ENCODE measurements around the gene MAP3K9. TPM values are rescaled to one million over a fixed set of nuclear protein-coding genes. Genes with fewer than 3 reads are reported as not detected.

Gene MAP3K9
- total and polyA plus RNA-seq, 9 of the 15 experiments (the other 6 are each of a cell fraction or from before 2014, with no cell fraction given), result 0.03 to 0.60 (median 0.36) TPM

- H3K4me1 ChIP-seq (replicated peaks in 1 of 2; ENCODE audit: control insufficient read depth in 2 of 2, insufficient read depth in 2 of 2, low read length in 2 of 2), result no peaks in the 10 kb centered on the region
- intact Hi-C loops (cut with micrococcal nuclease), result no loop called here
- H2AFZ ChIP-seq (ENCODE audit: low read depth, low read length), result no peak overlapping the region
- in situ Hi-C loops (cut with MboI), result no loop called here
- H3K9me1 ChIP-seq (ENCODE audit: control insufficient read depth, insufficient read depth, low read length), result no peaks in the 10 kb centered on the region
- H3K9me3 ChIP-seq (replicated peaks; ENCODE audit: control insufficient read depth, insufficient read depth, low read depth, low read length), result no peaks in the 10 kb centered on the region
- TF ChIP-seq UBTF (IDR thresholded peaks at IDR 0.05; ENCODE audit: borderline replicate concordance in 1 of 2, low read depth in 2 of 2, low read length in 2 of 2) (no peak), NELFE (IDR thresholded peaks at IDR 0.05; ENCODE audit: insufficient read depth, insufficient read length) (no peak), GTF2A2 (tag; IDR thresholded peaks at IDR 0.05) (no peak), ZNF444 (CRISPR knock-in tag; IDR thresholded peaks at IDR 0.05) (no peak), ZNF76 (CRISPR knock-in tag; IDR thresholded peaks at IDR 0.05; ENCODE audit: borderline replicate concordance) (no peak), ZBED1 (IDR thresholded peaks at IDR 0.05) (no peak), FUS (optimal IDR thresholded peaks at IDR 0.05; ENCODE audit: low read depth, low read length) (no peak), NEUROD1 (IDR thresholded peaks at IDR 0.05; ENCODE audit: borderline replicate concordance, low read depth, low read length, partially characterized antibody) (no peak)
- TF ChIP-seq, protein P1, sequence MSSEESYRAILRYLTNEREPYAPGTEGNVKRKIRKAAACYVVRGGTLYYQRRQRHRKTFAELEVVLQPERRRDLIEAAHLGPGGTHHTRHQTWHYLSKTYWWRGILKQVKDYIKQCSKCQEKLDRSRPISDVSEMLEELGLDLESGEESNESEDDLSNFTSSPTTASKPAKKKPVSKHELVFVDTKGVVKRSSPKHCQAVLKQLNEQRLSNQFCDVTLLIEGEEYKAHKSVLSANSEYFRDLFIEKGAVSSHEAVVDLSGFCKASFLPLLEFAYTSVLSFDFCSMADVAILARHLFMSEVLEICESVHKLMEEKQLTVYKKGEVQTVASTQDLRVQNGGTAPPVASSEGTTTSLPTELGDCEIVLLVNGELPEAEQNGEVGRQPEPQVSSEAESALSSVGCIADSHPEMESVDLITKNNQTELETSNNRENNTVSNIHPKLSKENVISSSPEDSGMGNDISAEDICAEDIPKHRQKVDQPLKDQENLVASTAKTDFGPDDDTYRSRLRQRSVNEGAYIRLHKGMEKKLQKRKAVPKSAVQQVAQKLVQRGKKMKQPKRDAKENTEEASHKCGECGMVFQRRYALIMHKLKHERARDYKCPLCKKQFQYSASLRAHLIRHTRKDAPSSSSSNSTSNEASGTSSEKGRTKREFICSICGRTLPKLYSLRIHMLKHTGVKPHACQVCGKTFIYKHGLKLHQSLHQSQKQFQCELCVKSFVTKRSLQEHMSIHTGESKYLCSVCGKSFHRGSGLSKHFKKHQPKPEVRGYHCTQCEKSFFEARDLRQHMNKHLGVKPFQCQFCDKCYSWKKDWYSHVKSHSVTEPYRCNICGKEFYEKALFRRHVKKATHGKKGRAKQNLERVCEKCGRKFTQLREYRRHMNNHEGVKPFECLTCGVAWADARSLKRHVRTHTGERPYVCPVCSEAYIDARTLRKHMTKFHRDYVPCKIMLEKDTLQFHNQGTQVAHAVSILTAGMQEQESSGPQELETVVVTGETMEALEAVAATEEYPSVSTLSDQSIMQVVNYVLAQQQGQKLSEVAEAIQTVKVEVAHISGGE (CRISPR knock-in tag; IDR thresholded peaks at IDR 0.05), result no peak
- no peak overlapping the region for H3K4me2 ChIP-seq (ENCODE audit: insufficient read depth, low read length)
- no peaks in the 10 kb centered on the region for H4K20me1 ChIP-seq (replicated peaks; ENCODE audit: control insufficient read depth, insufficient read depth, low read length)
- POLR2A ChIA-PET, result no interaction called here
- FAIRE-seq (no peak), DNase-seq (ENCODE audit: extremely low read depth in 1 of 4, low spot score in 3 of 4) (no peak), ATAC-seq (no peak)
- no peaks in the 10 kb centered on the region for H3K79me2 ChIP-seq (ENCODE audit: control insufficient read depth, insufficient read depth, low read length)
- H3K27ac ChIP-seq (ENCODE audit: extremely low read depth, low read depth, low read length), result no peak overlapping the region
- no peaks in the 10 kb centered on the region for H3K27me3 ChIP-seq (ENCODE audit: control insufficient read depth in 2 of 2, insufficient read depth in 2 of 2, low read length in 2 of 2)
- no TSS peak for BruUV-seq (replicated peaks)
- no peak overlapping the region for H3K4me3 ChIP-seq
- CTCF ChIA-PET (ENCODE audit: low intra/inter-chr PET ratio), result no interaction called here
- no peaks in the 10 kb centered on the region for H3K36me3 ChIP-seq (ENCODE audit: control insufficient read depth, insufficient read depth, low read length)
- H3K9ac ChIP-seq (ENCODE audit: insufficient read depth in 1 of 2, low read depth in 2 of 2, low read length in 2 of 2), result no peak overlapping the region
Measured at GRCh38 chr14:70836946-70837345, 27.6 kb upstream of the MAP3K9 start.
